ENCODE measurements around the gene ZFPL1.

ZFPL1 gene

GRCh38 chr11:65127473-65128181 is 43.6 kb downstream of the ZFPL1 start:
- no peak for TF ChIP-seq CTCF (IDR thresholded peaks at IDR 0.05; ENCODE audit: low read depth, low read length)
- DNase-seq (ENCODE audit: extremely low read depth, low read depth), result no peak

- no peak for TF ChIP-seq CTCF (IDR thresholded peaks at IDR 0.05; ENCODE audit: low read depth, low read length)
- DNase-seq (ENCODE audit: extremely low read depth, low read depth), result no peak
These were observed 44.4 kb downstream of the ZFPL1 start for GRCh38 chr11:65128182-65129145.

- DNase-seq (ENCODE audit: extremely low read depth, low read depth), result no peak
- TF ChIP-seq CTCF (IDR thresholded peaks at IDR 0.05; ENCODE audit: low read depth, low read length), result no peak
These were observed 45.8 kb downstream of the ZFPL1 start for GRCh38 chr11:65129649-65130441.

GRCh38 chr11:65130631-65131416 is 46.8 kb downstream of the ZFPL1 start:
- DNase-seq (ENCODE audit: extremely low read depth, low read depth), result no peak
- TF ChIP-seq CTCF (IDR thresholded peaks at IDR 0.05; ENCODE audit: low read depth, low read length), result no peak

GRCh38 chr11:65131417-65131776 is 47.4 kb downstream of the ZFPL1 start:
- no peak for DNase-seq (ENCODE audit: extremely low read depth, low read depth)
- no peak for TF ChIP-seq CTCF (IDR thresholded peaks at IDR 0.05; ENCODE audit: low read depth, low read length)

GRCh38 chr11:65131895-65132237 is 47.8 kb downstream of the ZFPL1 start:
- TF ChIP-seq CTCF (IDR thresholded peaks at IDR 0.05; ENCODE audit: low read depth, low read length), result no peak
- DNase-seq (ENCODE audit: extremely low read depth, low read depth), result no peak
